Breast epithelium (tissue), 3 donors: ENCODE measurements around the gene GRIK4.

Experiments
- CTCF ChIP-seq, 3 donors: fragments of 450-650 bp; IDR thresholded peaks; one replicate each; pipeline ENCODE4 v1.5.1; 2016 to 2017; ENCODE audit warnings: antibody characterized with exemption in 3 of 3, mild to moderate bottlenecking in 3 of 3, moderate library complexity in 3 of 3
- POLR2AphosphoS5 ChIP-seq, 3 donors: sonication (generic); formaldehyde crosslinking; IDR thresholded peaks; one replicate each; pipeline ENCODE4 v1.6.1; 2017; ENCODE audit warnings: antibody characterized with exemption in 3 of 3

DNA sequence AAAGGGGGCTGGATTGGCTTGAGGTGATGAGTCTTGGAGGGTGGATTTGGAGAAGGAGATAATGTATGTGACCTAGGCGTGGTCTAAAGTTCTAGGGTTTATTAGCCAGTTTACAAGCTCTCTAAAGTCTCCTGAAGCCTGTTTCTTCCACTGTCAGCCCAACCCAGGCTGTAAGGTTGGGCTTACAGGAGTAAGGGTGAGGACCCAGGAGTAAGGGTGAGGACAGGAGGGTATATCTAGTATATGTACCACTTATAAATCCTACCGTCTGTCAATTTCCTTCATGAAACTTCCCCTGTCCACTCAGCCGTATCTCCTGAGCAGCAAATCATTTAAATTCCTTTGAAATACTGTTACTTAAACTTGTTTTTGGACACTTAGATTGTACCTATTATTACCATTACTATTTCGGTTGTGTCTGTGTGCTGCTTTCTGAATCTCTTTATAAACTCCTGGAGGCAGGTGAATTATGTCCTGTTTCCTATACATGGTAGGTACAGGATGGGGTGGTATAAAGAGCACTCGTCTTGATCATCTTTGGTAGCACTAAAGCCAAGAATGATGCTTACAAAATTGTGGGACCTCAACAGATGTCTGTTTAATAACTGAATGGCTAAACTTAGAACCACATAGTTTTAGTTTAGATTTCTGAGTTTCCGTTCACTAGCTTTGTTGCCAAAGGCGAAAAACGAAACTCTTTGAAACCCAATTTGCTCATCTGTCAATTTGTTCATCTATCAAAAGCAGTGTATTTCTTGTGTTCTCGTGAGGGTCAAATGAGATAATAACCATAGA lies 192.0 kb downstream of the GRIK4 start:
- TF ChIP-seq CTCF (IDR thresholded peaks at IDR 0.05) (no peak), POLR2AphosphoS5 (IDR thresholded peaks at IDR 0.05) (no peak)
